Endothelial cell of umbilical vein (primary cell): ENCODE results near the gene SLC5A10. TPM values are rescaled to one million over a fixed set of nuclear protein-coding genes. Genes with fewer than 3 reads are reported as not detected.

Source experiments
- BruUV-seq: library from RNA; stranded (reverse); fragments of 400-500 nt; replicated peaks from 2 replicates; lab custom pipeline; 2021; lab: Mats Ljungman, UMichigan
- CTCF ChIA-PET: fragments of 300-600, 350-600 bp; sonication (Branson Sonifier 250); formaldehyde crosslinking; loops from one replicate; lab custom pipeline; 2021; ENCODE audit warnings: antibody characterized with exemption, inconsistent platforms; lab: Charles Lee
- POLR2A ChIA-PET: fragments of 300-600, 350-600 bp; sonication (Branson Sonifier 250); formaldehyde crosslinking; loops from one replicate; lab custom pipeline; 2021; ENCODE audit warnings: antibody characterized with exemption, inconsistent platforms; lab: Charles Lee
- DNase-seq: peaks from one replicate; pipeline ENCODE4 v3.0.0-alpha.2; 2011; ENCODE audit warnings: low read depth, low spot score
- FAIRE-seq: peaks from 2 replicates; lab custom pipeline; 2011; peaks lifted over from hg19 to GRCh38; lab: Jason Lieb, UNC
- H2AFZ ChIP-seq: 2 replicates; pipeline ENCODE4 v1.6.0; 2012; ENCODE audit warnings: low read depth, low read length, control low read depth, inconsistent platforms
- H3K27ac ChIP-seq: 2 replicates; pipeline ENCODE4 v1.5.1; 2011; ENCODE audit warnings: low read depth, mild to moderate bottlenecking, control low read depth, low read length, moderate library complexity; ENCODE audit not compliant: insufficient read depth
- H3K27me3 ChIP-seq, 2 experiments: 2 replicates each; pipeline versions ENCODE4 v1.6.0 to v1.6.1; 2011; ENCODE audit warnings: low read length in 2 of 2, mixed read lengths in 1 of 2; ENCODE audit not compliant: control insufficient read depth in 2 of 2, insufficient read depth in 2 of 2
- H3K36me3 ChIP-seq, 2 experiments: 2 replicates in 1 of 2; 3 replicates in 1 of 2; pipeline ENCODE4 v1.5.1; 2011; ENCODE audit warnings: low read length in 2 of 2, mild to moderate bottlenecking in 1 of 2, moderate library complexity in 1 of 2; ENCODE audit not compliant: control insufficient read depth in 2 of 2, insufficient read depth in 2 of 2; ENCODE audit errors: extremely low read depth in 1 of 2
- H3K4me1 ChIP-seq: 3 replicates; pipeline ENCODE4 v1.5.1; 2011; ENCODE audit warnings: mild to moderate bottlenecking, low read length; ENCODE audit not compliant: control insufficient read depth, insufficient read depth; ENCODE audit errors: extremely low read depth
- H3K4me2 ChIP-seq: 2 replicates; pipeline ENCODE4 v1.6.1; 2011; ENCODE audit warnings: low read length, control low read depth, mixed read lengths; ENCODE audit not compliant: insufficient read depth
- H3K4me3 ChIP-seq, 3 experiments: fragments of 200-600 bp in 1 of 3; sonication (generic), shearing (Covaris generic) in 1 of 3; replicated peaks in 1 of 3; 2 replicates each; pipeline ENCODE4 v1.5.1; 2011 to 2016; ENCODE audit warnings: control low read depth in 3 of 3, low read length in 3 of 3, mild to moderate bottlenecking in 2 of 3, inconsistent platforms in 1 of 3, low read depth in 1 of 3, moderate library complexity in 1 of 3; ENCODE audit not compliant: insufficient read depth in 1 of 3
- H3K79me2 ChIP-seq: 2 replicates; pipeline ENCODE4 v1.6.0; 2012; ENCODE audit warnings: low read length, inconsistent platforms; ENCODE audit not compliant: control insufficient read depth, insufficient read depth
- H3K9ac ChIP-seq: replicated peaks from 2 replicates; pipeline ENCODE3; 2011; ENCODE audit warnings: low read length, control low read depth; ENCODE audit not compliant: insufficient read depth; ENCODE audit errors: extremely low read depth
- H3K9me1 ChIP-seq: replicated peaks from 3 replicates; pipeline ENCODE4 v1.6.0; 2011; ENCODE audit warnings: mild to moderate bottlenecking, low read length; ENCODE audit not compliant: control insufficient read depth, insufficient read depth; ENCODE audit errors: extremely low read depth
- H3K9me3 ChIP-seq: replicated peaks from 2 replicates; pipeline ENCODE4 v1.5.1; 2012; ENCODE audit warnings: low read length, inconsistent platforms; ENCODE audit not compliant: control insufficient read depth, insufficient read depth
- H4K20me1 ChIP-seq: replicated peaks from 2 replicates; pipeline ENCODE3; 2011; ENCODE audit warnings: mild to moderate bottlenecking, low read length; ENCODE audit not compliant: control insufficient read depth, insufficient read depth; ENCODE audit errors: extremely low read depth
- CTCF ChIP-seq, 2 donors: IDR thresholded peaks; 1 replicate in 1 of 2; 2 replicates in 1 of 2; pipeline ENCODE4 v1.5.1; 2011; ENCODE audit warnings: low read length in 2 of 2, mild to moderate bottlenecking in 2 of 2, moderate library complexity in 2 of 2, control low read depth in 1 of 2, inconsistent platforms in 1 of 2, low read depth in 1 of 2; ENCODE audit not compliant: insufficient read depth in 1 of 2; ENCODE audit errors: extremely low read depth in 1 of 2
- EZH2 ChIP-seq: IDR thresholded peaks from 2 replicates; pipeline ENCODE4 v1.6.1; 2012; ENCODE audit warnings: borderline replicate concordance, low read depth, mild to moderate bottlenecking, moderate library complexity, low read length, inconsistent platforms; ENCODE audit not compliant: severe bottlenecking
- FOS ChIP-seq: IDR thresholded peaks from 2 replicates; pipeline ENCODE4 v1.6.1; 2011; ENCODE audit warnings: mild to moderate bottlenecking, low read length, moderate library complexity, borderline replicate concordance; ENCODE audit not compliant: insufficient read depth
- GATA2 ChIP-seq: IDR thresholded peaks from 2 replicates; pipeline ENCODE4 v1.7.0; 2011; ENCODE audit warnings: low read depth, mild to moderate bottlenecking, moderate library complexity, mixed read lengths, low read length; ENCODE audit not compliant: insufficient read length, insufficient read depth
- JUN ChIP-seq: IDR thresholded peaks from 2 replicates; pipeline ENCODE4 v1.6.1; 2011; ENCODE audit warnings: borderline replicate concordance, low read depth; ENCODE audit not compliant: insufficient read length, insufficient read depth
- MAX ChIP-seq: IDR thresholded peaks from 2 replicates; pipeline ENCODE4 v1.6.1; 2011; ENCODE audit not compliant: insufficient read depth, insufficient read length
- MYC ChIP-seq: IDR thresholded peaks from one replicate; pipeline ENCODE4 v1.6.1; 2011; ENCODE audit warnings: mild to moderate bottlenecking, low read depth, low read length
- POLR2A ChIP-seq: IDR thresholded peaks from 2 replicates; pipeline ENCODE4 v1.6.1; 2012; ENCODE audit warnings: low read depth, mild to moderate bottlenecking, control low read depth, low read length
- POLR2AphosphoS5 ChIP-seq: IDR thresholded peaks from 2 replicates; pipeline ENCODE4 v1.6.1; 2012; ENCODE audit warnings: low read depth, mild to moderate bottlenecking, control low read depth, low read length, moderate library complexity; ENCODE audit not compliant: insufficient read depth
- dilution Hi-C: fragments of 300-500 bp; cut with MboI; formaldehyde crosslinking; loops from one replicate; pipeline ENCODE4 v1.15.0; 2019; ENCODE audit warnings: low sequenced_read_pairs; ENCODE audit not compliant: extremely low pct_ligation_motif_present
- intact Hi-C: fragments of 100-400 bp; cut with micrococcal nuclease; formaldehyde crosslinking; loops from one replicate; pipeline ENCODE4 v1.10.0; 2022
- polyA plus RNA-seq, 4 experiments: library from polyadenylated mRNA; depleted of rRNA in 3 of 4; stranded (reverse) in 3 of 4; unstranded in 1 of 4; fragments of >200 nt; gene quantifications; 2 replicates each; pipeline versions ENCODE4 v1.2.1 to v1.2.3, GENCODE V29; 2011 to 2012; ENCODE audit warnings: missing spikeins in 1 of 4
- total RNA-seq: library from RNA; stranded (reverse); gene quantifications from 2 replicates; pipeline ENCODE4 v1.2.3, GENCODE V29; 2021

SLC5A10 gene
- total and polyA plus RNA-seq, 2 donors (not counting 3 experiments of a cell fraction or from before 2014, with no cell fraction given): not detected

GRCh38 chr17:18905226-18905625 lies 46.7 kb upstream of the SLC5A10 start:
- H2AFZ ChIP-seq: no peak overlapping the region
- intact Hi-C loops (no loop called here), dilution Hi-C loops (no loop called here)
- BruUV-seq: no TSS peak
- no peak overlapping the region for H3K27ac ChIP-seq
- H3K9me3 ChIP-seq: no peaks in the 10 kb centered on the region
- H3K36me3 ChIP-seq: peaks cover 0 to 2% of the 10 kb centered on the region in 2 experiments
- FAIRE-seq (no peak), DNase-seq (no peak)
- H3K27me3 ChIP-seq: no peaks in the 10 kb centered on the region
- no peaks in the 10 kb centered on the region for H3K9me1 ChIP-seq
- TF ChIP-seq MAX (no peak), POLR2AphosphoS5 (no peak)
- peaks cover 4% of the 10 kb centered on the region for H3K79me2 ChIP-seq
- no peak overlapping the region for H3K4me3 ChIP-seq
- H3K9ac ChIP-seq: no peak overlapping the region
- no peak overlapping the region for H3K4me2 ChIP-seq
- CTCF ChIA-PET: no interaction called here
- H3K4me1 ChIP-seq: peaks cover 15% of the 10 kb centered on the region
- no peaks in the 10 kb centered on the region for H4K20me1 ChIP-seq
- POLR2A ChIA-PET: no interaction called here

GRCh38 chr17:18910326-18910725 lies 41.6 kb upstream of the SLC5A10 start:
- Histone ChIP-seq H3K27me3 (no peaks in the 10 kb centered on the region), H3K79me2 (no peaks in the 10 kb centered on the region), H3K9me3 (no peaks in the 10 kb centered on the region), H3K9ac (no peak overlapping the region), H4K20me1 (no peaks in the 10 kb centered on the region), H3K4me2 (no peak overlapping the region), H3K4me3 (no peak overlapping the region), H3K4me1 (no peaks in the 10 kb centered on the region), H2AFZ (no peak overlapping the region), H3K9me1 (no peaks in the 10 kb centered on the region), H3K36me3 (peaks cover 0 to 10% of the 10 kb centered on the region in 2 experiments), H3K27ac (no peak overlapping the region)
- BruUV-seq: no TSS peak
- no peak for DNase-seq
- ChIA-PET CTCF (no interaction called here), POLR2A (no interaction called here)
- no peak for FAIRE-seq
- intact Hi-C loops: no loop called here
- TF ChIP-seq POLR2AphosphoS5 (no peak), JUN (no peak), FOS (no peak), GATA2 (no peak), MYC (no peak), CTCF (IDR thresholded peaks at IDR 0.05; ENCODE audit: extremely low read depth in 1 of 2, insufficient read depth in 1 of 2, low read depth in 1 of 2, low read length in 2 of 2) (no peak), MAX (no peak), EZH2 (no peak), POLR2A (no peak)
- dilution Hi-C loops: no loop called here
